ENCODE data around the gene PAK6.
A peak's percentile ranks its signal among the peaks of the same experiment; 100 is the strongest.

PAK6 gene

GRCh38 chr15:40322531-40323238 lies 83.8 kb downstream of the PAK6 start:
- DNase-seq (ENCODE audit: low read depth in 1 of 2, low spot score in 1 of 2) = no peak
- TF ChIP-seq GABPA (IDR thresholded peaks at IDR 0.05; ENCODE audit: low read depth) (no peak), REST (IDR thresholded peaks at IDR 0.05; ENCODE audit: insufficient replicate concordance, low read depth) (no peak), SPI1 (IDR thresholded peaks at IDR 0.05; ENCODE audit: borderline replicate concordance, low read depth) (no peak), POLR2AphosphoS5 (IDR thresholded peaks at IDR 0.05; ENCODE audit: low read depth) (no peak)
- TF ChIP-seq, protein P1, sequence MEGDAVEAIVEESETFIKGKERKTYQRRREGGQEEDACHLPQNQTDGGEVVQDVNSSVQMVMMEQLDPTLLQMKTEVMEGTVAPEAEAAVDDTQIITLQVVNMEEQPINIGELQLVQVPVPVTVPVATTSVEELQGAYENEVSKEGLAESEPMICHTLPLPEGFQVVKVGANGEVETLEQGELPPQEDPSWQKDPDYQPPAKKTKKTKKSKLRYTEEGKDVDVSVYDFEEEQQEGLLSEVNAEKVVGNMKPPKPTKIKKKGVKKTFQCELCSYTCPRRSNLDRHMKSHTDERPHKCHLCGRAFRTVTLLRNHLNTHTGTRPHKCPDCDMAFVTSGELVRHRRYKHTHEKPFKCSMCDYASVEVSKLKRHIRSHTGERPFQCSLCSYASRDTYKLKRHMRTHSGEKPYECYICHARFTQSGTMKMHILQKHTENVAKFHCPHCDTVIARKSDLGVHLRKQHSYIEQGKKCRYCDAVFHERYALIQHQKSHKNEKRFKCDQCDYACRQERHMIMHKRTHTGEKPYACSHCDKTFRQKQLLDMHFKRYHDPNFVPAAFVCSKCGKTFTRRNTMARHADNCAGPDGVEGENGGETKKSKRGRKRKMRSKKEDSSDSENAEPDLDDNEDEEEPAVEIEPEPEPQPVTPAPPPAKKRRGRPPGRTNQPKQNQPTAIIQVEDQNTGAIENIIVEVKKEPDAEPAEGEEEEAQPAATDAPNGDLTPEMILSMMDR (IDR thresholded peaks at IDR 0.05; ENCODE audit: insufficient read depth, low read length) = no peak
- H3K4me3 ChIP-seq (replicated peaks; ENCODE audit: insufficient read depth, low read length) = peak overlapping the region; percentile 26

GRCh38 chr15:40323239-40323952 lies 84.5 kb downstream of the PAK6 start, which contains the start of gene INAFM2:
INAFM2 (plus strand) TSS chr15:40323692; CDS start chr15:40324056, 364 bp downstream.
- H3K27ac ChIP-seq (replicated peaks) = peak within 1 kb of the TSS; percentile 64

More at GRCh38 chr15:40322531-40323238, 83.8 kb downstream of the PAK6 start:
- Histone ChIP-seq H3K27ac (replicated peaks) (no peak overlapping the region), H3K27me3 (ENCODE audit: insufficient read depth, poor library complexity, severe bottlenecking) (no peaks in the 10 kb centered on the region)

DNA sequence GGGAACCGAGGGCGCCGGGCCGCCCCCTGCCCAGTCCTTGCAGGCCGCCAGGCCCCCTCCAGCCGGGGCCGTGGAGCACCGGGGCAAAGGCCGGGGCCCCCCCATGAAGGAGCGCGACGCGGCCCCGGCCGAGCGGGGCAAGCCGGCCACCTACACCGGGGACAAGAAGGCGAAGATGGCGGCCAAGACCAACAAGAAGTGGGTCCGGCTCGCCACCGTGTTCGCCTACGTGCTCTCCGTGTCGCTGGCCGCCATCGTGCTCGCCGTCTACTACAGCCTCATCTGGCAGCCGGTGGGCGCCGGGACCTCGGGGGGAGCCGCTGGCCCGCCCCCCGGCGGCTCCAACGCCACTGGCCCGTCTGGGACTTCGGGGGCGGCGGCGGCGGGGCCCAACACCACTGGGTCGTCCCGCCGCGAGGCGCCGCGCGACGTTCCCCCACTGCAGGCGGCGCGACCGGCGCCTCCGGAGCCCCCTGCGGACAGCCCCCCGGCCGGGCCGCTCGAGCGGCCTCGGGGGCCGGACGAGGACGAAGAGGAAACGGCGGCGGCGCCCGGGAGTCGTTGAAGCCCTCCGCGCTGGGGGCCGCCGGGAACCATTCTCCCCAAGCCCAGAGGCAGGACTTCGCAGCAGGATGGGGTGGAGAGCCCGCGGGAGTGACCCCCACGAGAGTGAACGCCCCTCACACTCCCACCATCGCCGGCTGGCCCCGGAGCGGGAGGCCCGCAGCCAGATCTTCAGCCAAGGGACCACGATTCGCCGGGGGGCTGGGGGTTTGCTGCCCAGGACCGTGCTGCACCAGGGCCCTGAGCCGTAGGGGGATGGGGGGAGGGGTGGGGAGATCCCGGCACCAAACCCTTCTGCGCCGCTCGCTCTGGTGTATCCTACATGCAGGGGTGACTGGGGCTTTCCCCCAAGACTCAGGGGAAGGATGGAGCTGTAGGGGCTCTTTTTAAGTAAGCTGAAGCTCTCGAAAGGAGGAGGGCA lies 85.4 kb downstream of the PAK6 start:
- no peak for TF ChIP-seq SPI1 (IDR thresholded peaks at IDR 0.05; ENCODE audit: borderline replicate concordance, low read depth)
- TF ChIP-seq, protein P1 (IDR thresholded peaks at IDR 0.05; ENCODE audit: insufficient read depth, low read length) = no peak
- no peak for TF ChIP-seq POLR2AphosphoS5 (IDR thresholded peaks at IDR 0.05; ENCODE audit: low read depth)
- no peak for TF ChIP-seq REST (IDR thresholded peaks at IDR 0.05; ENCODE audit: insufficient replicate concordance, low read depth)
- TF ChIP-seq GABPA (IDR thresholded peaks at IDR 0.05; ENCODE audit: low read depth) = no peak
- H3K4me3 ChIP-seq (replicated peaks; ENCODE audit: insufficient read depth, low read length) = peak overlapping the region; percentile 65
- H3K27ac ChIP-seq (replicated peaks) = peak overlapping the region; percentile 64
- no peaks in the 10 kb centered on the region for H3K27me3 ChIP-seq (ENCODE audit: insufficient read depth, poor library complexity, severe bottlenecking)
- DNase-seq (ENCODE audit: low read depth in 1 of 2, low spot score in 1 of 2) = no peak

More at GRCh38 chr15:40323239-40323952, 84.5 kb downstream of the PAK6 start, which contains the start of gene INAFM2:
- peak; percentile 89 to 92 for DNase-seq (ENCODE audit: low read depth in 1 of 2, low spot score in 1 of 2)
- Histone ChIP-seq H3K27me3 (ENCODE audit: insufficient read depth, poor library complexity, severe bottlenecking) (no peaks in the 10 kb centered on the region), H3K4me3 (replicated peaks; ENCODE audit: insufficient read depth, low read length) (peak within 1 kb of the TSS; percentile 65)
- TF ChIP-seq GABPA (IDR thresholded peaks at IDR 0.05; ENCODE audit: low read depth) (no peak), SPI1 (IDR thresholded peaks at IDR 0.05; ENCODE audit: borderline replicate concordance, low read depth) (peak; percentile 66; the same call in 1 of the 2 replicates)

Measured in HL-60 (cell line).